NOMO-1 treated with DMSO at 0.1 percent for 48 hours (cell line): ENCODE measurements around the gene RADIL.
"Not testable (repeated sequence)": the region's sequence is repeated elsewhere in the genome, so short reads cannot be mapped to it uniquely, and the experiment has no call there.

Experiments
- DNase-seq: peaks from one replicate; lab custom pipeline; 2025; ENCODE audit not compliant: unreplicated experiment; lab: John Stamatoyannopoulos, UW

The RADIL gene, protein sequence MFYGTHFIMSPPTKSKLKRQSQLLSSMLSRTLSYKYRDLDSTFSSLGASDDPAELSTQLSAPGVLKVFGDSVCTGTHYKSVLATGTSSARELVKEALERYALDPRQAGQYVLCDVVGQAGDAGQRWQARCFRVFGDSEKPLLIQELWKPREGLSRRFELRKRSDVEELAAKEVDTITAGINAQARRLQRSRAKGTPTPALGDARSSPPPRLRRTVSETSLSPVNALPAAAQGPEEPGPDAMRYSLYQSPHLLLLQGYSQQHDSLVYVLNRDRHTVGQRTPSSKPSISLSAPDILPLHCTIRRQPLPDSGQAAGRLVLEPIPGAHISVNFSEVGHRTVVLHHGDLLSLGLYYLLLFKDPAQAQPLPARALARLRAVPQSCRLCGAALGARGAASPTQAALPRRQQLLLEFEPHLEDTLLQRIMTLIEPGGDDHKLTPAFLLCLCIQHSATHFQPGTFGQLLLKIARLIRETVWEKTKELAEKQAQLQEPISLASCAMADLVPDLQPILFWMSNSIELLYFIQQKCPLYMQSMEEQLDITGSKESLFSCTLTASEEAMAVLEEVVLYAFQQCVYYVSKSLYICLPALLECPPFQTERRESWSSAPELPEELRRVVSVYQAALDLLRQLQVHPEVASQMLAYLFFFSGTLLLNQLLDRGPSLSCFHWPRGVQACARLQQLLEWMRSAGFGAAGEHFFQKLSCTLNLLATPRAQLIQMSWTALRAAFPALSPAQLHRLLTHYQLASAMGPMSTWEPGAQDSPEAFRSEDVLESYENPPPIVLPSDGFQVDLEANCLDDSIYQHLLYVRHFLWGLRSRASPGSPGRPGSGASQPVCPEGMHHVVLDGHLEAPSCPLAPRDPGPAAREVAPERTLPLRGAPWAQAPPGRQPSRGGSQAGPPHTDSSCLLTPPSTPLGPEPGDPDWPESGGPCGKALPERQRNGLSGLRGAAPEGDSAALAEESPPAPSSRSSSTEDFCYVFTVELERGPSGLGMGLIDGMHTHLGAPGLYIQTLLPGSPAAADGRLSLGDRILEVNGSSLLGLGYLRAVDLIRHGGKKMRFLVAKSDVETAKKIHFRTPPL

GRCh38 chr7:4883372-4884144 lies at the start of gene RADIL:
Gene RADIL, minus strand, starts transcription at chr7:4883716. Its CDS starts 5,577 bp downstream, at chr7:4878139.
- peak; percentile 68 for DNase-seq

GRCh38 chr7:4931943-4932342 lies 48.4 kb upstream of the RADIL start:
- DNase-seq = no peak

GRCh38 chr7:4929005-4929404 lies 45.5 kb upstream of the RADIL start:
- no peak for DNase-seq

DNA sequence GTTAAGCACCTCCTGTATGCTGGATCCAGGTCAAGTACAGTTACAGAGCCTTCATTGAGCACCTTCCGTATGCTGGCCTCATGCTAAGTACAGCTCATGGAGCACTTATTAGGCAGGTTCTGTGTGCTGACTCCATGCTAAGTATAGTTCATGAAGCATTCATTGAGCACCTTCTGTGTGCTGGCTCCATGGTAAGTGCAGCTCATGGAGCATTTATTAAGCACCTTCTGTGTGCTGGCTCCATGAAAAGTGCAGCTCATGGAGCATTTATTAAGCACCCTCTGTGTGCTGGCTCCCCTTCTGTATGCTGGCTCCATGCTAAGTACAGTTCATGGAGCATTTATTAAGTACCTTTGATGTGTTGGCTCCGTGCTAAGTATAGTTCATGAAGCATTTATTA lies 44.9 kb upstream of the RADIL start:
- DNase-seq = no peak

- DNase-seq = no peak
These were observed 36.7 kb upstream of the RADIL start for GRCh38 chr7:4919969-4920766.

- DNase-seq = no peak
These were observed 32.6 kb upstream of the RADIL start for GRCh38 chr7:4916113-4916512.

- DNase-seq = no peak
These were observed 27.8 kb upstream of the RADIL start for GRCh38 chr7:4911111-4911828.

GRCh38 chr7:4906682-4907081 lies 23.2 kb upstream of the RADIL start:
- no peak for DNase-seq

GRCh38 chr7:4905171-4905570 lies 21.7 kb upstream of the RADIL start:
- no peak for DNase-seq

GRCh38 chr7:4904346-4904745 lies 20.8 kb upstream of the RADIL start:
- DNase-seq = no peak

DNA sequence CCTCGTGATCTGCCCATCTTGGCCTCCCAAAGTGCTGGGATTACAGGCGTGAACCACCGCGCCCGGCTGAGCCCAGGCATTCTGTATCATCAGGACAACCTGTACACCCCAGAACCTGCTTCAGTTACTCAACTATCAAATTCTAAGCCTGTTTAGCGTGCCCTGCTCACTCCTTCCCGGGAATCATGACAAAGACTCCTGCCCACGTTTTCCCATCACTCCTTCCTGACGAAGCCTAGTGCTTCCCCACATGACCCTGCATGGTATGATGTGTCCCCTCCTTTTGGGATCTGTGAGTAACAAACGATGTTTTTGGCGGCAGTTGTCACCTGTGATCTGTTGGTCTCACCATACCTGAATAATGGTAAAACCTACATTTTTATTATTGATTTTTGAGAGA lies 12.2 kb upstream of the RADIL start:
- DNase-seq = no peak

DNA sequence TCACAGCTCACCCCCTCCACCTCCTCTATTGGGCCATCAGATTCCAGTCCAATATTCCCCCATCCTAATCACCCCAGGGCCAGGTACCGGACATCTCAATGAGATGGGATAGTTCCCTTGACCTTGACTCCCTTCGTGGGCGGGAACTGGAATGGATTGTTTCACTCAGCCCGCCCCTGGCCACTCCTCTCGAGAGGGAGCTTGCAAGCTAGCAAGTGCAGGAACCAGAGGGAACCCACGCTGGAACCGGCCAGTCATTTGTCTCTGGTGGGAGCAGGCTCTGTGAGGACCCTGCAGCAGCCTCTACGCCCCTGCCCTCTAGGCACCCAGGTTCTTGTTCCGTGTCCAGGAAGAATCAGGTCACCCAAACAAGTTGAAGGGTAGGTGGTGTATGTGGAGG lies 11.0 kb upstream of the RADIL start:
- no peak for DNase-seq

DNA sequence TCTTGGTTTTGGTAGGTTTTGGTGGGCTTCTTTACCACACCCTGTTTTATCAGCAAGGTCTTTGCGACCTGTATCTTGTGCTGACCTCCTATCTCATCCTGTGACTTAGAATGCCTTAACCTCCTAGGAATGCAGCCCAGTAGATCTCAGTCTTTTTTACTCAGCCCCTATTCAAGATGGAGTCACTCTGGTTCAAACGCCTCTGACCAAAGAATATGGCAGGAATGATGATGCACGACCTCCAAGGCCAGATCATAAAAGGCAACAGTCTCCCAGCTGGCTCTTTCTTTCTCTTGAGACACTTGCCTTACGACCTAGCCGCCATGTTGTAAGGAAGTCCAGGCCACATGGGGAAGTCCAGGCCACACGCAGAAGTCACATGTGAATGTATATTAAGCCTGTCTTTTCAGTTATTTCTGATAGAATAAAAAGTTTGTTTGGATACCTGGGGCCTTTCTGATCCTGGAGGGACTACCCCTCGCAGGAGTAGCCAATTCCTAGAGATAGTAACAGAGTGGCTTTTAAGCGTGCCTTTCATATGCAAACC lies 10.5 kb upstream of the RADIL start:
- DNase-seq = no peak

- DNase-seq = not testable (repeated sequence)
These were observed 9.7 kb upstream of the RADIL start for GRCh38 chr7:4893188-4893587.

DNA sequence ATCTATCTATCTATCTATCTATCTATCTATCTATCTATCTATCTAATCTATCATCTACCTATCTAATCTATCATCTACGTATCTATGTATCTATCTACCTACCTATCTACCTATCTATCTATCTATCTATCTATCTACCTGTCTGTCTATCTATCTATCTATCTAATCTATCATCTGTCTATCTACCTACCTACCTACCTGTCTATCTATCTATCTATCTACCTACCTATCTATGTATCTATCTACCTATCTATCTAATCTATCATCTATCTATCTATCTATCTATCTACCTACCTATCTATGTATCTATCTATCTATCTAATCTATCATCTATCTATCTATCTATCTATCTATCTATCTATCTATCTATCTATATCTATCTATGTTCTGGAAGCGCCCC lies 8.0 kb upstream of the RADIL start:
- DNase-seq = not testable (repeated sequence)

GRCh38 chr7:4889682-4890081 lies 6.2 kb upstream of the RADIL start:
- no peak for DNase-seq

- no peak for DNase-seq
These were observed 4.6 kb upstream of the RADIL start for GRCh38 chr7:4888161-4888560.

DNA sequence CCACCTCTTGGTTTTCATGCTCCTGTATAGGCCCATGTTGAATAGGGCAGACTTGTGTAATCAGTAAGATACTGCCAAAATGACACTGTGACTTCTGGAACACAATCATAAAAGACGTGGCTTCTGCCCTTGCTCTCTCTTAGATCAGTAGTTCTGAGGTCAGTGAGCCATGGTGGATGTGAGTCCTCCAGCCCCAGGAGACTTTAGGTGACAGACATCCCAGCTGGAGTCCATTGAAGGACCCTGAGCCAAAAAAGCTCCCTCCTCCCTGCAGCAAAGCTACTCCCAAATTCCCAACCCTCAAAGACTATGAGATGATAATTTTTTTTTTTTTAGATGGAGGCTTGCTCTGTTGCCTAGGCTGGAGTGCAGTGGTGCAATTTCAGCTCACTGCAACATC lies 3.2 kb upstream of the RADIL start:
- DNase-seq = no peak

DNA sequence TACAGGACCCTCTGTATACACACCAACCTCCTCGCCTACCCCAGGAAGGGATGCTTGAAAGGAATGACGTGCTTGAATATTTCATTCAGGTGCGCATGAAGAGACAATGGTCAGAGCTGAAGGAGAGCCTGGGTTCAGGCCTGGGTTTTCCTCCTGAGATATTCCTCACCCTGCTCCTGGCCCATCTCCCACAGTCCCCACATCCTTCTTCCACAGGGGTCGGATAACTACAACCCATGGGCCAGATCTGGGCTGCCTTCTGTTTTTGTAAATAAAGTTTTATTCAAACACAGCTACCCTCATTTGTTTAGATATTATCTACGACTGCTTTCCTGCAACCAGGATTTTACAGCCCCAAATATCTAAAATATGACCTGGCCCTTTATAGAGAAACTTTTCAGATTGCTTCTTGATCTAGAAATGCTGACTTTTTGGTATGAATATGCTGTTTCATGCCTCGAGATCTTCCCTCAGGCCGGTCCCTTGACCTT lies 1.8 kb upstream of the RADIL start:
- DNase-seq = no peak
